Trophoblast cell (in vitro differentiated cells and primary cell): ENCODE data around the gene CRACR2B.

Source experiments
- DNase-seq, 2 donors: peaks; one replicate each; pipeline ENCODE4 v3.0.0-alpha.2; 2016
- H2AFZ ChIP-seq: 2 replicates; pipeline ENCODE4 v1.6.1; 2013; ENCODE audit warnings: low read length, moderate library complexity, mild to moderate bottlenecking; ENCODE audit not compliant: insufficient read depth, poor library complexity
- H2AK5ac ChIP-seq: 2 replicates; pipeline ENCODE4 v1.6.1; 2013; ENCODE audit warnings: mild to moderate bottlenecking, low read length
- H2BK120ac ChIP-seq: 2 replicates; pipeline ENCODE4 v1.6.1; 2013; ENCODE audit warnings: low read length, mild to moderate bottlenecking, moderate library complexity; ENCODE audit not compliant: insufficient read depth, poor library complexity
- H2BK12ac ChIP-seq: 2 replicates; pipeline ENCODE4 v1.6.1; 2013; ENCODE audit warnings: mild to moderate bottlenecking, low read length, moderate library complexity
- H2BK5ac ChIP-seq: 2 replicates; pipeline ENCODE4 v1.6.1; 2013; ENCODE audit warnings: low read length, low read depth, moderate library complexity, mild to moderate bottlenecking; ENCODE audit not compliant: poor library complexity
- H3K14ac ChIP-seq: 2 replicates; pipeline ENCODE4 v1.6.1; 2013; ENCODE audit warnings: mild to moderate bottlenecking, low read length
- H3K18ac ChIP-seq: 2 replicates; pipeline ENCODE4 v1.6.1; 2013; ENCODE audit warnings: mild to moderate bottlenecking, low read length
- H3K23ac ChIP-seq: 2 replicates; pipeline ENCODE4 v1.6.1; 2013; ENCODE audit warnings: low read length
- H3K27ac ChIP-seq: 2 replicates; pipeline ENCODE4 v1.5.1; 2013; ENCODE audit warnings: low read depth, mild to moderate bottlenecking, inconsistent platforms, low read length, moderate library complexity
- H3K27me3 ChIP-seq: 2 replicates; pipeline ENCODE4 v1.6.1; 2013; ENCODE audit warnings: inconsistent platforms, mild to moderate bottlenecking, low read length, moderate library complexity; ENCODE audit not compliant: insufficient read depth
- H3K36me3 ChIP-seq, 2 experiments: 1 replicate in 1 of 2; 2 replicates in 1 of 2; pipeline ENCODE4 v1.6.1; 2013; ENCODE audit warnings: low read length in 2 of 2, mild to moderate bottlenecking in 2 of 2, moderate library complexity in 1 of 2; ENCODE audit not compliant: insufficient read depth in 2 of 2, control insufficient read depth in 1 of 2
- H3K4ac ChIP-seq: 2 replicates; pipeline ENCODE4 v1.6.1; 2013; ENCODE audit warnings: low read depth, mild to moderate bottlenecking, low read length, moderate library complexity
- H3K4me1 ChIP-seq, 2 experiments: 1 replicate in 1 of 2; 2 replicates in 1 of 2; pipeline ENCODE4 v1.6.1; 2013; ENCODE audit warnings: low read length in 2 of 2, mild to moderate bottlenecking in 2 of 2, moderate library complexity in 1 of 2; ENCODE audit not compliant: insufficient read depth in 2 of 2, control insufficient read depth in 1 of 2
- H3K4me2 ChIP-seq: 2 replicates; pipeline ENCODE4 v1.6.1; 2013; ENCODE audit warnings: inconsistent platforms, mild to moderate bottlenecking, low read length, moderate library complexity
- H3K4me3 ChIP-seq: 2 replicates; pipeline ENCODE4 v1.5.1; 2013; ENCODE audit warnings: mild to moderate bottlenecking, low read depth, low read length, inconsistent platforms
- H3K79me1 ChIP-seq: one replicate; pipeline ENCODE4 v1.6.1; 2013; ENCODE audit warnings: low read length
- H3K79me2 ChIP-seq: 2 replicates; pipeline ENCODE4 v1.6.1; 2013; ENCODE audit warnings: low read length, mild to moderate bottlenecking; ENCODE audit not compliant: control insufficient read depth, insufficient read depth, poor library complexity
- H3K9ac ChIP-seq: 2 replicates; pipeline ENCODE4 v1.6.1; 2013; ENCODE audit warnings: mild to moderate bottlenecking, low read length
- H3K9me3 ChIP-seq: 2 replicates; pipeline ENCODE4 v1.6.1; 2013; ENCODE audit warnings: low read depth, mild to moderate bottlenecking, control low read depth, inconsistent platforms, low read length; ENCODE audit not compliant: insufficient read depth
- H4K12ac ChIP-seq: 2 replicates; pipeline ENCODE4 v1.6.1; 2013; ENCODE audit warnings: low read depth, mild to moderate bottlenecking, low read length, moderate library complexity
- H4K8ac ChIP-seq: 2 replicates; pipeline ENCODE4 v1.6.1; 2013; ENCODE audit warnings: low read depth, mild to moderate bottlenecking, low read length, moderate library complexity
- H4K91ac ChIP-seq: one replicate; pipeline ENCODE4 v1.6.1; 2013; ENCODE audit warnings: low read depth, mild to moderate bottlenecking, low read length, moderate library complexity
- WGBS: extraction: QIAGEN DNeasy Blood & Tissue Kit; methylation state at CpG from one replicate; pipeline ENCODE4 v1.1.7; 2013; ENCODE audit warnings: missing lambda C conversion rate; ENCODE audit not compliant: insufficient read length, insufficient coverage; ENCODE audit errors: extremely low coverage; 5-methylcytosine and 5-hydroxymethylcytosine counted together

The CRACR2B gene

GRCh38 chr11:820655-821511, 6.8 kb upstream of the CRACR2B start:
- H3K9me3 ChIP-seq: peaks cover 2% of the 10 kb centered on the region
- H4K91ac ChIP-seq: no peak overlapping the region
- H3K4me3 ChIP-seq: no peak overlapping the region
- H2BK120ac ChIP-seq: no peak overlapping the region
- no peak overlapping the region for H3K27ac ChIP-seq
- no peak overlapping the region for H2BK5ac ChIP-seq
- peak; percentile 66 to 67 for DNase-seq
- H4K8ac ChIP-seq: no peak overlapping the region
- H4K12ac ChIP-seq: no peak overlapping the region
- no CpG with 5 or more reads among the region's 11 CpGs for WGBS
- no peak overlapping the region for H3K4ac ChIP-seq
- H3K79me2 ChIP-seq: peaks cover 3% of the 10 kb centered on the region
- H3K27me3 ChIP-seq: no peaks in the 10 kb centered on the region
- H3K23ac ChIP-seq: no peak overlapping the region
- peaks cover 7% of the 10 kb centered on the region for H3K79me1 ChIP-seq
- no peak overlapping the region for H3K9ac ChIP-seq
- no peak overlapping the region for H3K18ac ChIP-seq
- no peak overlapping the region for H2AK5ac ChIP-seq
- H3K4me1 ChIP-seq: peaks cover 13 to 14% of the 10 kb centered on the region in 2 experiments
- H2BK12ac ChIP-seq: no peak overlapping the region
- H3K36me3 ChIP-seq: peaks cover 25% of the 10 kb centered on the region in 2 experiments
- peak overlapping the region; percentile 96 for H3K4me2 ChIP-seq
- no peak overlapping the region for H3K14ac ChIP-seq
- no peak overlapping the region for H2AFZ ChIP-seq

DNA sequence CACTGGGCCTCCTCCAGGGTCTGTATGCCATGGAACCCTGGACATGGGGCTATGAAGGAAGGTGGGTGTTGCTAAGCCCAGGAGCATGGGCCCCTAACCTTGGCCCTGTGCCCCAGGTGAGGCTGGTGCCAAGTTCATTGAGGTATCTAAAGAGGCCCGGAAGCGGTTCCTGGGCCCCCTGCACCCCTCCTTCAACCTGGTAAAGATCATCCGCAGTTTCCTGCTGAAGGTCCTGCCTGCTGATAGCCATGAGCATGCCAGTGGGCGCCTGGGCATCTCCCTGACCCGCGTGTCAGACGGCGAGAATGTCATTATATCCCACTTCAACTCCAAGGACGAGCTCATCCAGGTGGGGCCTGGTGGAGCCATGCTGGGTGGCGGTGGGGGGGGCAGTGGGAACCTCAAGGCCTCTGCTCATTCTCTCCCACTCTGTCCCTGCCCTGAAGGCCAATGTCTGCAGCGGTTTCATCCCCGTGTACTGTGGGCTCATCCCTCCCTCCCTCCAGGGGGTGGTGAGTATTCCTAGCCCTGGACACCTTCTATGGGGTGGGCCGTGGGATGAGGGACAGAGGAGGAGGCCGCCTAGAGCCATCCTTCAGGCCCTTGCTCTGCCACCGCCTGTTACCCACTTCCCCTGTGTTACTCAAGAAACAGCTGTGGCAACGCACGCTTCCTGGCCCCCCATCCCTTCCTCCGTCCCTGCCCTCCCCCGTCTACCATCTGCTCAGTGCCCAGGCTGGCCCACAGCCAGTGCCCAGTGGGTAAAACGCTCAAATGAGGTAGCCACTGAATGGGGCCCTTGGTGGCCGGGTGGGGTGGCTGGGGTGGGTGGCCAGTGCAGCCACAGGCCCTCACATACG, 6.0 kb upstream of the CRACR2B start:
- H3K27me3 ChIP-seq: no peaks in the 10 kb centered on the region
- H4K91ac ChIP-seq: no peak overlapping the region
- H3K9me3 ChIP-seq: peaks cover 2% of the 10 kb centered on the region
- H3K4me2 ChIP-seq: no peak overlapping the region
- H3K4me3 ChIP-seq: no peak overlapping the region
- no peak overlapping the region for H3K9ac ChIP-seq
- WGBS: no CpG with 5 or more reads among the region's 22 CpGs
- H2AFZ ChIP-seq: no peak overlapping the region
- no peak overlapping the region for H4K8ac ChIP-seq
- H3K18ac ChIP-seq: no peak overlapping the region
- no peak overlapping the region for H2AK5ac ChIP-seq
- no peak overlapping the region for H3K27ac ChIP-seq
- no peak overlapping the region for H3K14ac ChIP-seq
- no peak overlapping the region for H2BK5ac ChIP-seq
- H4K12ac ChIP-seq: no peak overlapping the region
- DNase-seq: no peak
- peaks cover 3% of the 10 kb centered on the region for H3K79me2 ChIP-seq
- H3K4me1 ChIP-seq: peaks cover 13 to 14% of the 10 kb centered on the region in 2 experiments
- H2BK120ac ChIP-seq: no peak overlapping the region
- no peak overlapping the region for H2BK12ac ChIP-seq
- H3K36me3 ChIP-seq: peaks cover 25% of the 10 kb centered on the region in 2 experiments
- peaks cover 7% of the 10 kb centered on the region for H3K79me1 ChIP-seq
- no peak overlapping the region for H3K23ac ChIP-seq
- no peak overlapping the region for H3K4ac ChIP-seq

- no peak overlapping the region for H2BK5ac ChIP-seq
- H3K79me1 ChIP-seq: peaks cover 15% of the 10 kb centered on the region
- no peak overlapping the region for H2AK5ac ChIP-seq
- H3K79me2 ChIP-seq: peaks cover 3% of the 10 kb centered on the region
- DNase-seq: no peak
- peaks cover 26 to 27% of the 10 kb centered on the region in 2 experiments for H3K4me1 ChIP-seq
- no peak overlapping the region for H3K27ac ChIP-seq
- no peak overlapping the region for H2BK12ac ChIP-seq
- H3K14ac ChIP-seq: no peak overlapping the region
- no peak overlapping the region for H3K4me2 ChIP-seq
- H4K12ac ChIP-seq: no peak overlapping the region
- H4K8ac ChIP-seq: no peak overlapping the region
- H2BK120ac ChIP-seq: no peak overlapping the region
- no peak overlapping the region for H3K4me3 ChIP-seq
- H3K23ac ChIP-seq: no peak overlapping the region
- H4K91ac ChIP-seq: no peak overlapping the region
- no peak overlapping the region for H2AFZ ChIP-seq
- H3K18ac ChIP-seq: no peak overlapping the region
- H3K27me3 ChIP-seq: peaks cover 6% of the 10 kb centered on the region
- H3K9ac ChIP-seq: no peak overlapping the region
- H3K9me3 ChIP-seq: peaks cover 2% of the 10 kb centered on the region
- no CpG with 5 or more reads among the region's 53 CpGs for WGBS
- H3K36me3 ChIP-seq: peaks cover 25% of the 10 kb centered on the region in 2 experiments
- no peak overlapping the region for H3K4ac ChIP-seq
Observed at GRCh38 chr11:823441-824291, 4.1 kb upstream of the CRACR2B start.

- Histone ChIP-seq H3K9me3 (peaks cover 2% of the 10 kb centered on the region), H4K91ac (no peak overlapping the region), H3K9ac (no peak overlapping the region), H2BK120ac (no peak overlapping the region), H3K14ac (no peak overlapping the region), H4K8ac (no peak overlapping the region), H2BK12ac (no peak overlapping the region), H3K23ac (no peak overlapping the region), H3K4me3 (peak overlapping the region; percentile 3), H2AK5ac (no peak overlapping the region), H3K4me1 (peaks cover 27 to 28% of the 10 kb centered on the region in 2 experiments), H3K79me1 (peaks cover 11% of the 10 kb centered on the region), H3K27ac (no peak overlapping the region), H3K27me3 (peaks cover 11% of the 10 kb centered on the region), H2BK5ac (no peak overlapping the region), H3K4me2 (no peak overlapping the region), H3K4ac (no peak overlapping the region), H3K79me2 (peaks cover 3% of the 10 kb centered on the region), H4K12ac (no peak overlapping the region), H2AFZ (no peak overlapping the region), H3K36me3 (peaks cover 25% of the 10 kb centered on the region in 2 experiments), H3K18ac (no peak overlapping the region)
- no CpG with 5 or more reads among the region's 59 CpGs for WGBS
- no peak for DNase-seq
Observed at GRCh38 chr11:824292-824880, 3.3 kb upstream of the CRACR2B start.
